A549 treated with AZD2906 at 1 μM for 4 hours (cell line): ENCODE data around the gene SEZ6. TPM values are rescaled to one million over a fixed set of nuclear protein-coding genes. Genes with fewer than 3 reads are reported as not detected.

Source experiments
- total RNA-seq: library from RNA; stranded (reverse); fragments of 200-300 nt; extraction: Qiagen RNA extraction; gene quantifications from 5 replicates; pipeline ENCODE4 v1.2.3, GENCODE V29; 2022

Gene SEZ6, protein sequence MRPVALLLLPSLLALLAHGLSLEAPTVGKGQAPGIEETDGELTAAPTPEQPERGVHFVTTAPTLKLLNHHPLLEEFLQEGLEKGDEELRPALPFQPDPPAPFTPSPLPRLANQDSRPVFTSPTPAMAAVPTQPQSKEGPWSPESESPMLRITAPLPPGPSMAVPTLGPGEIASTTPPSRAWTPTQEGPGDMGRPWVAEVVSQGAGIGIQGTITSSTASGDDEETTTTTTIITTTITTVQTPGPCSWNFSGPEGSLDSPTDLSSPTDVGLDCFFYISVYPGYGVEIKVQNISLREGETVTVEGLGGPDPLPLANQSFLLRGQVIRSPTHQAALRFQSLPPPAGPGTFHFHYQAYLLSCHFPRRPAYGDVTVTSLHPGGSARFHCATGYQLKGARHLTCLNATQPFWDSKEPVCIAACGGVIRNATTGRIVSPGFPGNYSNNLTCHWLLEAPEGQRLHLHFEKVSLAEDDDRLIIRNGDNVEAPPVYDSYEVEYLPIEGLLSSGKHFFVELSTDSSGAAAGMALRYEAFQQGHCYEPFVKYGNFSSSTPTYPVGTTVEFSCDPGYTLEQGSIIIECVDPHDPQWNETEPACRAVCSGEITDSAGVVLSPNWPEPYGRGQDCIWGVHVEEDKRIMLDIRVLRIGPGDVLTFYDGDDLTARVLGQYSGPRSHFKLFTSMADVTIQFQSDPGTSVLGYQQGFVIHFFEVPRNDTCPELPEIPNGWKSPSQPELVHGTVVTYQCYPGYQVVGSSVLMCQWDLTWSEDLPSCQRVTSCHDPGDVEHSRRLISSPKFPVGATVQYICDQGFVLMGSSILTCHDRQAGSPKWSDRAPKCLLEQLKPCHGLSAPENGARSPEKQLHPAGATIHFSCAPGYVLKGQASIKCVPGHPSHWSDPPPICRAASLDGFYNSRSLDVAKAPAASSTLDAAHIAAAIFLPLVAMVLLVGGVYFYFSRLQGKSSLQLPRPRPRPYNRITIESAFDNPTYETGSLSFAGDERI
- 0.03 to 0.08 TPM (median 0.03 TPM) in 3 of 5 replicates, not detected in the others for total RNA-seq

DNA sequence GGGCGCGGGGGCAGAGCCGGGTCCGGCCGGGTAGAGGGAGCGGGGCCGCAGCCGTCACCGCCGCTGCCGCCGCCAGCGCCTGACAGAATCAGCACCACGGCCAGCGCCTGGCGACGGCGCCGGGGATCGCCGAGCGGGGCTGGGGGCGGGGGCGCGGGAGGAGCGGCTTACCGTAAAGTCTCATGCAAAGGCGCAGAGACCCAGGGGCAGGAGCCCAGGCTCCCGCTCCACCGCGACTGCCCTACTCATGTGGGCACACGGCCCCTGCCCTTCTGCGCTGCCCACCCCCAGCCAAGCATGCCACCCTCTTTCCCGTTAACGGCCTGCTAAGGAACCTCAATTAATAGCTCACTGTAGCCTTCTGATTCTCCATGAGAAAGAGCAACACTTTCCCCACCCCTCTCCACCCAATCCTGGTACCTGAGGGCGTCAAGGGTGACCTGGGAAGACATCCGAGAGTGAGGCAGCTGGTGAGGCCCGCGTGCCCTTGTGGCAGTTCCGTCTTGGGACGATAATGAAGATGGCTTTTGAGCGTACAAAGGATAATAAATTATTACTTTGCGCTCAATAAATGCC lies at the start of gene SEZ6:
TSS of gene SEZ6 (minus strand) at position 98 of the 576 bp plus-strand sequence. CDS start 164 bp downstream, outside the sequence.

DNA sequence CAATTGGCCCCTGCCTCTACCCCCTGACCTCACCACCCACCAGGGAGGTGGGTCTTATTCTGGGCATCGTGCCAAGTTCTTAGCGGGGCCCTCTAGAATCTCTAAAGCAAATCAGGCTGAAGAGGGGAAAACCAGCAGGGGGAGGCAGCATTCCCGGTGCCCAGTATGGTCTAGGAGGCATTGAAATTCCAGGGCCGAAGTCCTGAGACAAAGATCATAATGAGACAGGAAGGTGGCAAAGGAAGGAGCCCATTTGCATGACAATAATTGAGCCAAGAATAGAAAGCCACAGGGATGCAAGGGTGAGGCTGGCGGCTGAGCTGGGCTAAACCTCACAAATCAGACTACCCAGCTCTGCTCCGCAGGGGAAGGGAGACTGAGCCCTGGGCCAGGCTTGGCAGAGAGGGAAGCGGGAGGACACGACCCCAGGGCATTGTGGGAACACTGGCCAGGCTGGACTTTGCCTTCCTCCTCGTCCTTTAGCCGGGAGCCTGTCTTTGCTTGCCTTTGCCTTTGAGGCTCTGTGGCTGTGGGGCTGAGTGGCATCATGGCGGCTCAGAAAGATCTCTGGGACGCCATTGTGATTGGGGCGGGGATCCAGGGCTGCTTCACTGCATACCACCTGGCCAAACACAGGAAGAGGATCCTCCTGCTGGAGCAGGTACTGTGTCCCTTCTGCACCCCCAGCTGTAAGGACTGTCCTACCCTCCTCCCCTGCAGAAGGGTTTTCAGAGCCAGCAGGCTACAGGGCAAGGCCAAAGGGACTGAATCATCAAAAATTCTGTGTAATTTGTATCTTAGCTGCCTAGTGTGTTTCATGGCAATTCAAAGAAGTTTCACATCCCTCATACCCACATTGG lies 37.1 kb upstream of the SEZ6 start, which contains the start of gene PIPOX:
TSS of gene PIPOX (plus strand) at position 463 of the 860 bp plus-strand sequence. CDS start at position 548, 85 bp downstream.

DNA sequence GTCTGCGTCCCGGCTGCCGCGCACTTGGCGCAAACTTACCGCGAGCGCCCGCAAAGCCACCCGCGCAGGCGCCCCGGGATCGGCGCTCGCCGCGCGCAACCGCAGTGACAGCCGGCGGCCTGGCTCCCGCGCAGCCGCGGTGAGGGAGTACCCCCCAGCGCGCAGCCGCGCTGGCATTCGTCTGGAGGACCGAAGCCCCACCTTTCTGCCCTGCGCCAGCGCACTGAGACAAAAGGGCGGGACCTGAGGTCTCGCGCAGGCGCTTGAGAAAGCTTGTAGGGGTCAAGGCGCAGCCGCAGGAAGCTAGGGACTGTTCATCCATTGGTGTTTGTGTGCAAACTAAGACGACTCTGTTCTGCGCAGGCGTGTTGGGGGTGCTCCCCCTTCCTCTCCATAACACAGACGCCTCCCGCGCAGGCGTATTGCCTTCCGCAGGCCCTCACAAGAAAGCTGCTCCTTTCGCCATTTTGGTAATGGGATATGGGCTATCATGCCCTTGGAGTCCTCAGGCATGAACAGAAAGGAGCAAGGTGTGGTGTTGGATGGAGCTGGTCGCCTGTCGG lies 54.3 kb downstream of the SEZ6 start, which contains the start of gene PHF12:
TSS of gene PHF12 (minus strand) at position 91 of the 563 bp plus-strand sequence. CDS start 558 bp downstream, outside the sequence.

Other genes with a start within 250 kb of the SEZ6 start
- 37.5 to 44.3 TPM (median 41.1 TPM) in 5 replicates for gene FAM222B, start 163.2 kb downstream of the SEZ6 start, total RNA-seq
- gene ERAL1, start 151.0 kb downstream of the SEZ6 start, total RNA-seq: 77.4 to 89.4 TPM (median 84.1 TPM) in 5 replicates
- gene FLOT2, start 108.3 kb downstream of the SEZ6 start, total RNA-seq: 81.4 to 89.2 TPM (median 88.3 TPM) in 5 replicates
- gene DHRS13, start 103.0 kb downstream of the SEZ6 start, total RNA-seq: 6.3 to 7.9 TPM (median 7.2 TPM) in 5 replicates
- gene PHF12, start 54.5 kb downstream of the SEZ6 start, total RNA-seq: 31.1 to 34.2 TPM (median 33.1 TPM) in 5 replicates
- 0.07 to 0.33 TPM (median 0.11 TPM) in 4 of 5 replicates, not detected in the other for gene PIPOX, start 37.1 kb upstream of the SEZ6 start, total RNA-seq
- gene MYO18A, start 174.4 kb upstream of the SEZ6 start, total RNA-seq: 19.9 to 24.3 TPM (median 21.5 TPM) in 5 replicates
- gene CRYBA1, start 240.8 kb upstream of the SEZ6 start, total RNA-seq: not detected in 5 replicates